SK-N-SH treated with all-trans-retinoic acid at 6 μM for 48 hours (cell line): ENCODE data around the gene DTX3L.

Source experiments
- RARB ChIP-seq: fragments of 250-450 bp; sonication (Bioruptor Pico); IDR thresholded peaks from 2 replicates; pipeline ENCODE4 v1.8.0; 2021; ENCODE audit warnings: mild to moderate bottlenecking, moderate library complexity
- TOX ChIP-seq: fragments of 250-450 bp; sonication (Bioruptor Pico); IDR thresholded peaks from 2 replicates; pipeline ENCODE4 v1.8.0; 2021; ENCODE audit warnings: mild to moderate bottlenecking, moderate library complexity, borderline replicate concordance
- TF ChIP-seq, protein P1 (sequence below): fragments of 250-450 bp; sonication (Bioruptor Pico); IDR thresholded peaks from 2 replicates; pipeline ENCODE4 v1.8.0; 2020; ENCODE audit warnings: mild to moderate bottlenecking, moderate library complexity, borderline replicate concordance

DNA sequence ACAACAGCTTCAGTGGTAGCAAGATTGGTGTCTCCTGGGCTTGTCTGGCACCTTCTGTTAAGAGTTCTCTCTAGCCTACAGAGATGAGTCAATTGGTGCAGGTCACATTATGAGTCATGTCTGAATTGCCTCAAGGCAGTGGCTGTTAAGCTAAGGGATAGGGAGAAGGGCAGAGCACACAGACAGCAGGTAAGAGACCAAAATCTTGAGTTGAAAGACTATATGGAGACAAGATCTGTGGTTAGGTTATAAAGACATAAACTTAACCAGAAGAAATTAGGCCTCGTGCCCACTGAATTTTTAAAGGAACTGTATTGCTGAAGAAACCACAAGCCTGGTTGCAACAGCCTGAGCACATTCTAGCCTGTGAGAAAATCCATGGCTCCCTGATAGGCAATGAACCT is 30.2 kb upstream of the DTX3L start:
- TF ChIP-seq, protein P1, sequence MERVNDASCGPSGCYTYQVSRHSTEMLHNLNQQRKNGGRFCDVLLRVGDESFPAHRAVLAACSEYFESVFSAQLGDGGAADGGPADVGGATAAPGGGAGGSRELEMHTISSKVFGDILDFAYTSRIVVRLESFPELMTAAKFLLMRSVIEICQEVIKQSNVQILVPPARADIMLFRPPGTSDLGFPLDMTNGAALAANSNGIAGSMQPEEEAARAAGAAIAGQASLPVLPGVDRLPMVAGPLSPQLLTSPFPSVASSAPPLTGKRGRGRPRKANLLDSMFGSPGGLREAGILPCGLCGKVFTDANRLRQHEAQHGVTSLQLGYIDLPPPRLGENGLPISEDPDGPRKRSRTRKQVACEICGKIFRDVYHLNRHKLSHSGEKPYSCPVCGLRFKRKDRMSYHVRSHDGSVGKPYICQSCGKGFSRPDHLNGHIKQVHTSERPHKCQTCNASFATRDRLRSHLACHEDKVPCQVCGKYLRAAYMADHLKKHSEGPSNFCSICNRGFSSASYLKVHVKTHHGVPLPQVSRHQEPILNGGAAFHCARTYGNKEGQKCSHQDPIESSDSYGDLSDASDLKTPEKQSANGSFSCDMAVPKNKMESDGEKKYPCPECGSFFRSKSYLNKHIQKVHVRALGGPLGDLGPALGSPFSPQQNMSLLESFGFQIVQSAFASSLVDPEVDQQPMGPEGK (CRISPR knock-in tag): no peak
- no peak for TF ChIP-seq TOX (CRISPR knock-in tag)
- no peak for TF ChIP-seq RARB (CRISPR knock-in tag)
